NT2/D1 (cell line): Measurements from ENCODE around the gene COL18A1.

ENCODE experiments used
- DNase-seq: peaks from one replicate; pipeline ENCODE4 v3.0.0-alpha.2; 2011; ENCODE audit warnings: low read depth, low spot score
- H3K27me3 ChIP-seq: 2 replicates; pipeline ENCODE4 v1.6.0; 2011; ENCODE audit warnings: mild to moderate bottlenecking; ENCODE audit not compliant: insufficient read length, insufficient read depth
- H3K36me3 ChIP-seq: 2 replicates; pipeline ENCODE4 v1.6.1; 2011; ENCODE audit warnings: mild to moderate bottlenecking, low read length, mixed read lengths; ENCODE audit not compliant: insufficient read depth, insufficient read length
- H3K4me1 ChIP-seq: 2 replicates; pipeline ENCODE4 v1.5.1; 2011; ENCODE audit not compliant: insufficient read depth, insufficient read length
- H3K4me3 ChIP-seq: 2 replicates; pipeline ENCODE4 v1.5.1; 2011; ENCODE audit warnings: low read depth; ENCODE audit not compliant: insufficient read length
- H3K9ac ChIP-seq: 2 replicates; pipeline ENCODE4 v1.6.0; 2011; ENCODE audit warnings: low read depth; ENCODE audit not compliant: insufficient read length
- H3K9me3 ChIP-seq: 2 replicates; pipeline ENCODE4 v1.5.1; 2011; ENCODE audit warnings: mild to moderate bottlenecking, low read length; ENCODE audit not compliant: insufficient read depth
- SUZ12 ChIP-seq: IDR thresholded peaks from 2 replicates; pipeline ENCODE4 v1.6.1; 2011; ENCODE audit not compliant: insufficient read length, insufficient read depth; ENCODE audit errors: extremely low read depth
- YY1 ChIP-seq: IDR thresholded peaks from 2 replicates; pipeline ENCODE4 v1.6.1; 2011; ENCODE audit not compliant: insufficient read length, insufficient read depth
- ZNF274 ChIP-seq: IDR thresholded peaks from 2 replicates; pipeline ENCODE4 v1.6.1; 2011; ENCODE audit warnings: mild to moderate bottlenecking, low read depth, low read length

COL18A1 gene

GRCh38 chr21:45404730-45405270 is at the start of gene COL18A1:
Gene COL18A1, plus strand, starts transcription at chr21:45405165. Its CDS starts 66 bp downstream, at chr21:45405231.
- peaks cover 20% of the 10 kb centered on the region for H3K27me3 ChIP-seq
- peak within 1 kb of the TSS; percentile 97 for H3K9ac ChIP-seq
- TF ChIP-seq SUZ12 (no peak), YY1 (no peak), ZNF274 (no peak)
- peaks cover 42% of the 10 kb centered on the region for H3K36me3 ChIP-seq
- H3K4me3 ChIP-seq, result peak within 1 kb of the TSS; percentile 88
- DNase-seq, result no peak
- peaks cover 22% of the 10 kb centered on the region for H3K9me3 ChIP-seq
- H3K4me1 ChIP-seq, result peaks cover 35% of the 10 kb centered on the region

- Histone ChIP-seq H3K27me3 (no peaks in the 10 kb centered on the region), H3K4me1 (peaks cover 32% of the 10 kb centered on the region), H3K9ac (no peak overlapping the region), H3K4me3 (no peak overlapping the region), H3K36me3 (no peaks in the 10 kb centered on the region), H3K9me3 (no peaks in the 10 kb centered on the region)
- no peak for DNase-seq
- TF ChIP-seq ZNF274 (no peak), YY1 (no peak), SUZ12 (no peak)
Measured at GRCh38 chr21:45355573-45355972, 49.4 kb upstream of the COL18A1 start.

- no peak for TF ChIP-seq SUZ12
- TF ChIP-seq ZNF274, result no peak
- no peak for TF ChIP-seq YY1
- Histone ChIP-seq H3K36me3 (no peaks in the 10 kb centered on the region), H3K9me3 (no peaks in the 10 kb centered on the region), H3K27me3 (no peaks in the 10 kb centered on the region), H3K9ac (no peak overlapping the region), H3K4me3 (no peak overlapping the region), H3K4me1 (peaks cover 36% of the 10 kb centered on the region)
- no peak for DNase-seq
Measured at GRCh38 chr21:45356251-45356650, 48.7 kb upstream of the COL18A1 start.

- Histone ChIP-seq H3K27me3 (no peaks in the 10 kb centered on the region), H3K36me3 (no peaks in the 10 kb centered on the region), H3K4me1 (peaks cover 41% of the 10 kb centered on the region), H3K9me3 (no peaks in the 10 kb centered on the region), H3K9ac (no peak overlapping the region), H3K4me3 (no peak overlapping the region)
- no peak for TF ChIP-seq ZNF274
- no peak for DNase-seq
Measured at GRCh38 chr21:45356653-45357435, 48.1 kb upstream of the COL18A1 start.

GRCh38 chr21:45357436-45358260 is 47.3 kb upstream of the COL18A1 start:
- H3K9ac ChIP-seq, result no peak overlapping the region
- no peaks in the 10 kb centered on the region for H3K36me3 ChIP-seq
- no peaks in the 10 kb centered on the region for H3K27me3 ChIP-seq
- peaks cover 48% of the 10 kb centered on the region for H3K4me1 ChIP-seq
- H3K9me3 ChIP-seq, result no peaks in the 10 kb centered on the region
- H3K4me3 ChIP-seq, result no peak overlapping the region
- DNase-seq, result no peak
- TF ChIP-seq YY1, result no peak
- no peak for TF ChIP-seq SUZ12

- no peaks in the 10 kb centered on the region for H3K36me3 ChIP-seq
- no peaks in the 10 kb centered on the region for H3K27me3 ChIP-seq
- no peaks in the 10 kb centered on the region for H3K9me3 ChIP-seq
- H3K4me1 ChIP-seq, result peaks cover 49% of the 10 kb centered on the region
- no peak for DNase-seq
- no peak overlapping the region for H3K9ac ChIP-seq
- no peak overlapping the region for H3K4me3 ChIP-seq
- TF ChIP-seq ZNF274 (no peak), YY1 (no peak), SUZ12 (no peak)
Measured at GRCh38 chr21:45358261-45358670, 46.7 kb upstream of the COL18A1 start.

GRCh38 chr21:45358711-45359310 is 46.2 kb upstream of the COL18A1 start:
- peak overlapping the region; percentile 7 for H3K9ac ChIP-seq
- peaks cover 46% of the 10 kb centered on the region for H3K4me1 ChIP-seq
- H3K36me3 ChIP-seq, result no peaks in the 10 kb centered on the region
- DNase-seq, result no peak
- TF ChIP-seq YY1 (no peak), ZNF274 (no peak), SUZ12 (no peak)
- H3K9me3 ChIP-seq, result no peaks in the 10 kb centered on the region
- no peaks in the 10 kb centered on the region for H3K27me3 ChIP-seq
- H3K4me3 ChIP-seq, result no peak overlapping the region
